ENCODE results near the gene KAT8. TPM values are rescaled to one million over a fixed set of nuclear protein-coding genes. Genes with fewer than 3 reads are reported as not detected.

The KAT8 gene
- total and polyA plus RNA-seq, 2 of the 13 experiments (the other 11 are each of a cell fraction or from before 2014, with no cell fraction given) = 79.0 to 84.2 TPM

GRCh38 chr16:31094424-31095120, 22.9 kb upstream of the KAT8 start, which contains the start of gene VKORC1 (continued):
- TF ChIP-seq E2F1 (CRISPR knock-in tag; IDR thresholded peaks at IDR 0.05) (peak; percentile 89), ZNF816 (CRISPR knock-in tag; IDR thresholded peaks at IDR 0.05; ENCODE audit: borderline replicate concordance) (0 out of 2 replicates have a peak, but pooled peaks have one; percentile 38), JUN (CRISPR knock-in tag; IDR thresholded peaks at IDR 0.05) (no peak), PRDM15 (CRISPR knock-in tag; IDR thresholded peaks at IDR 0.05) (peak; percentile 68), ZNF276 (CRISPR knock-in tag; IDR thresholded peaks at IDR 0.05; ENCODE audit: low read depth) (no peak), NBN (conservative IDR thresholded peaks at IDR 0.05) (no peak), ZNF205 (CRISPR knock-in tag; IDR thresholded peaks at IDR 0.05) (peak; percentile 73), ZZZ3 (CRISPR knock-in tag; IDR thresholded peaks at IDR 0.05; ENCODE audit: borderline replicate concordance) (no peak), TFAP4 (IDR thresholded peaks at IDR 0.05; ENCODE audit: borderline replicate concordance, low read depth) (peak; percentile 84), PREB (CRISPR knock-in tag; IDR thresholded peaks at IDR 0.05) (no peak), PCBP2 (optimal IDR thresholded peaks at IDR 0.05; ENCODE audit: low read depth, low read length, poor library complexity, severe bottlenecking) (no peak), WIZ (CRISPR knock-in tag; IDR thresholded peaks at IDR 0.05) (peak; percentile 85; the same call in 1 of the 2 replicates), ZNF142 (CRISPR knock-in tag; IDR thresholded peaks at IDR 0.05) (peak; percentile 90)

Data from HepG2 (cell line).